NCI-H1105 (cell line): Measurements from ENCODE around the gene AP4B1.

Source experiments
- DNase-seq: peaks from one replicate; lab custom pipeline; 2025; lab: John Stamatoyannopoulos, UW

Gene AP4B1

GRCh38 chr1:113895098-113895497 is 9.5 kb downstream of the AP4B1 start:
- DNase-seq, result no peak

GRCh38 chr1:113893267-113893666 is 11.3 kb downstream of the AP4B1 start:
- DNase-seq, result no peak

GRCh38 chr1:113891631-113892220 is 12.9 kb downstream of the AP4B1 start:
- DNase-seq, result no peak

- DNase-seq, result no peak
These were observed 13.8 kb downstream of the AP4B1 start for GRCh38 chr1:113890816-113891215.

- DNase-seq, result no peak
These were observed 17.0 kb downstream of the AP4B1 start, which contains the start of gene BCL2L15 for GRCh38 chr1:113887402-113888175. TSS of gene BCL2L15 (minus strand) at chr1:113887581. CDS start at chr1:113887375, 206 bp downstream.

GRCh38 chr1:113886417-113887401 is 17.9 kb downstream of the AP4B1 start:
- DNase-seq, result no peak

- DNase-seq, result no peak
These were observed 22.9 kb downstream of the AP4B1 start for GRCh38 chr1:113881661-113882060.

GRCh38 chr1:113879739-113880038 is 24.9 kb downstream of the AP4B1 start:
- DNase-seq, result no peak

GRCh38 chr1:113876176-113876575 is 28.4 kb downstream of the AP4B1 start:
- DNase-seq, result no peak

GRCh38 chr1:113875714-113876113 is 28.9 kb downstream of the AP4B1 start:
- no peak for DNase-seq

GRCh38 chr1:113874012-113874879 is 30.4 kb downstream of the AP4B1 start:
- no peak for DNase-seq

- no peak for DNase-seq
These were observed 32.2 kb downstream of the AP4B1 start for GRCh38 chr1:113872219-113872935.

GRCh38 chr1:113871597-113872113 is 32.9 kb downstream of the AP4B1 start, which contains the start of gene PTPN22:
TSS of gene PTPN22 (minus strand) at chr1:113871712.
- DNase-seq, result no peak

- DNase-seq, result no peak
These were observed 33.8 kb downstream of the AP4B1 start for GRCh38 chr1:113870778-113871177.

- DNase-seq, result no peak
These were observed 36.1 kb downstream of the AP4B1 start for GRCh38 chr1:113868387-113869083.

- no peak for DNase-seq
These were observed 43.0 kb downstream of the AP4B1 start for GRCh38 chr1:113861641-113862040.

- DNase-seq, result no peak
These were observed 43.7 kb downstream of the AP4B1 start for GRCh38 chr1:113860891-113861290.

GRCh38 chr1:113859478-113860175 is 45.0 kb downstream of the AP4B1 start:
- no peak for DNase-seq

- no peak for DNase-seq
These were observed 45.6 kb downstream of the AP4B1 start for GRCh38 chr1:113858982-113859381.
